Measurements from ENCODE around the gene CARMIL1. TPM values are rescaled to one million over a fixed set of nuclear protein-coding genes. Genes with fewer than 3 reads are reported as not detected.

Gene CARMIL1
- total RNA-seq, 1 experiment from 2014 or later, result 23.6 TPM

- no peak for DNase-seq
- Mint-ChIP-seq H3K27me3 (ENCODE audit: low read depth) (no peaks in the 10 kb centered on the region), H3K36me3 (ENCODE audit: insufficient read depth in 1 of 3, low read depth in 3 of 3) (peaks cover 3 to 11% (median 9%) of the 10 kb centered on the region in 3 experiments; a peak in 6 of 7 replicates), H3K27ac (no peak overlapping the region), H3K4me1 (no peaks in the 10 kb centered on the region), H3K4me3 (no peak overlapping the region), H3K9me3 (no peaks in the 10 kb centered on the region)
- H3K23me2 ChIP-seq (ENCODE audit: insufficient read length, low read depth, low read length, poor library complexity, severe bottlenecking), result no peaks in the 10 kb centered on the region
- H2BK20ac ChIP-seq (ENCODE audit: low read depth, low read length, poor library complexity, severe bottlenecking), result no peak overlapping the region
- no peaks in the 10 kb centered on the region for H3K79me2 ChIP-seq (ENCODE audit: insufficient read depth, low read length)
- H4K5ac ChIP-seq (ENCODE audit: insufficient read length, low read depth, low read length), result no peak overlapping the region
- H3K4me2 ChIP-seq (ENCODE audit: insufficient read depth, insufficient read length, low read length), result no peak overlapping the region
- no peak overlapping the region for H2BK5ac ChIP-seq (ENCODE audit: insufficient read length, low read length)
- no peak overlapping the region for H4K91ac ChIP-seq (ENCODE audit: insufficient read length, low read depth, low read length)
- no peak overlapping the region for H3K14ac ChIP-seq (ENCODE audit: insufficient read depth, low read length)
- H3T11ph ChIP-seq (ENCODE audit: low read length), result no peak overlapping the region
- no peak overlapping the region for H3K9ac ChIP-seq (ENCODE audit: extremely low read depth, insufficient read length, low read length)
- H2BK12ac ChIP-seq (ENCODE audit: insufficient read length, low read depth, low read length), result no peak overlapping the region
- H3K4ac ChIP-seq (ENCODE audit: low read depth, low read length), result no peak overlapping the region
- no peak overlapping the region for H2BK120ac ChIP-seq (ENCODE audit: low read depth, low read length, poor library complexity, severe bottlenecking)
- TF ChIP-seq CTCF (conservative IDR thresholded peaks at IDR 0.05), result no peak
- no peak overlapping the region for H2AK5ac ChIP-seq (ENCODE audit: insufficient read length, low read length)
- H3K18ac ChIP-seq (ENCODE audit: insufficient read length, low read depth, low read length), result no peak overlapping the region
- no peaks in the 10 kb centered on the region for H3K79me1 ChIP-seq (ENCODE audit: insufficient read depth, low read depth, low read length, poor library complexity, severe bottlenecking)
- no peaks in the 10 kb centered on the region for H3K4me1 ChIP-seq (ENCODE audit: insufficient read depth, low read length)
- no peaks in the 10 kb centered on the region for H4K20me1 ChIP-seq (ENCODE audit: control insufficient read depth, insufficient read depth, insufficient read length)
- no peak overlapping the region for H2AFZ ChIP-seq (ENCODE audit: low read length)
- no peak overlapping the region for H2BK15ac ChIP-seq (ENCODE audit: low read depth, low read length)
- H3K56ac ChIP-seq (ENCODE audit: insufficient read length, low read depth, low read length), result no peak overlapping the region
- H3K27ac ChIP-seq (ENCODE audit: insufficient read length, low read depth, low read length), result no peak overlapping the region
- H3K9me3 ChIP-seq (ENCODE audit: control insufficient read depth, low read depth, low read length), result no peaks in the 10 kb centered on the region
- no peak overlapping the region for H4K8ac ChIP-seq (replicated peaks; ENCODE audit: insufficient read length, low read depth, low read length)
- no peak overlapping the region for H3K23ac ChIP-seq (ENCODE audit: insufficient read length, low read depth, low read length)
- H3K27me3 ChIP-seq (ENCODE audit: insufficient read depth, low read length), result no peaks in the 10 kb centered on the region
Measured at GRCh38 chr6:25519856-25520255, 240.7 kb downstream of the CARMIL1 start.

Data from H9 (cell line).